Measurements from ENCODE around the gene NR4A3. TPM values are rescaled to one million over a fixed set of nuclear protein-coding genes. Genes with fewer than 3 reads are reported as not detected.

The NR4A3 gene
- polyA plus RNA-seq, 1 of the 3 experiments (the other 2 are of a cell fraction): 1.3 TPM

DNA sequence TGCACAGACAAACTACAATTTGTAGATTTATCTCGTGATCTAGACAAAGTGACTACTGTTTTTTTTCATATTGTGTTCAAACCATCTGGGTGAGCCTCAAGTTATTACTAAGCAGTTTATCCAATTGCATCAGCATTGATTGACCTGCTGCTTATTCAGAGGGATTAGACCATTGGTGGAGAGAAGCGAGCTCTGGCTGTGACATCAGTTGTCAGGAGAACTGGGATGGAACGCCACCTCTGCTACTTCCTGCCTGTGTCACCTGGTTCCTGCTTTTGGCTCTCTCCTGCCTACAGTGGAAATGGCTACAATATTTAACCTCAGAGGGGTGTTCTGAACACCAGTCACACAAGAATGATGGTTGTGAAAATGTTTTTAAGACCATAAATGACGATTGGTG is 12.1 kb downstream of the NR4A3 start:
- ChIA-PET POLR2A (no interaction called here), CTCF (no interaction called here)
- Histone ChIP-seq H3K27ac (ENCODE audit: low read depth in 2 of 2, low read length in 1 of 2) (no peak overlapping the region), H3K27me3 (ENCODE audit: insufficient read depth) (no peaks in the 10 kb centered on the region), H3F3A (replicated peaks; ENCODE audit: insufficient read depth) (no peaks in the 10 kb centered on the region), H3K4me1 (ENCODE audit: control insufficient read depth in 1 of 2, insufficient read depth in 2 of 2, low read depth in 1 of 2, low read length in 1 of 2) (peaks cover 0 to 8% of the 10 kb centered on the region in 2 experiments; a peak in 2 of 4 replicates), H3K9ac (no peak overlapping the region), H3K79me2 (ENCODE audit: insufficient read depth) (no peaks in the 10 kb centered on the region), H3K4me3 (ENCODE audit: low read depth in 2 of 2, low read length in 1 of 2) (no peak overlapping the region), H3K36me3 (replicated peaks in 1 of 2; ENCODE audit: control insufficient read depth in 1 of 2, insufficient read depth in 2 of 2, low read length in 1 of 2) (peaks cover 0 to 6% of the 10 kb centered on the region in 2 experiments), H2AFZ (ENCODE audit: low read depth) (no peak overlapping the region), H3K9me2 (no peaks in the 10 kb centered on the region), H4K20me1 (ENCODE audit: insufficient read depth) (no peaks in the 10 kb centered on the region), H3K4me2 (no peak overlapping the region), H3K9me3 (no peaks in the 10 kb centered on the region)
- 85% methylated on average over 4 of the region's 4 CpGs for WGBS (ENCODE audit: low lambda C conversion rate)
- no peak for DNase-seq
- TF ChIP-seq NRF1 (IDR thresholded peaks at IDR 0.05; ENCODE audit: low read depth, low read length) (no peak), JUND (IDR thresholded peaks at IDR 0.05) (no peak), POLR2AphosphoS5 (IDR thresholded peaks at IDR 0.05; ENCODE audit: low read depth, low read length) (no peak), GABPA (IDR thresholded peaks at IDR 0.05; ENCODE audit: low read depth) (no peak), NFIC (IDR thresholded peaks at IDR 0.05; ENCODE audit: borderline replicate concordance) (no peak), MXI1 (IDR thresholded peaks at IDR 0.05; ENCODE audit: low read depth, low read length) (no peak)

DNA sequence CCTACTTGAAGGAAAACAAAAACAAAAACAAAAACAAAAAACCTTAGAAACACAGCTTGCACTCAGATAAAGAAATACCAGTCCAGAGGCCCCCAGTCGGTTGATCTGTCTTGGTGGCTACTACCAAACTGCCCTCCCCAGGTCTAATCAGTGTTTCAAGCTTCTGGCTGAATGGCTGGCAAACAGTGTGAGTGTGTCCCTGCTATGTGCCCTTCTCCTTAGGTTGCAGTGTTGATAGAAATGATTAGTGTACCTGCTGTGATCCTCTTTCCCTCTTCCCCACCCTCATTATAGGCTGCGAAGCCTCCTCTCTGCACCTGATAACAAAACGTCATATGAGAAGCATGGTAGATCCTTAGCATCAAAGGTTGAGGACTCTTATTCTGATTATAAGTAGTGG is 12.8 kb downstream of the NR4A3 start:
- POLR2A ChIA-PET: no interaction called here

DNA sequence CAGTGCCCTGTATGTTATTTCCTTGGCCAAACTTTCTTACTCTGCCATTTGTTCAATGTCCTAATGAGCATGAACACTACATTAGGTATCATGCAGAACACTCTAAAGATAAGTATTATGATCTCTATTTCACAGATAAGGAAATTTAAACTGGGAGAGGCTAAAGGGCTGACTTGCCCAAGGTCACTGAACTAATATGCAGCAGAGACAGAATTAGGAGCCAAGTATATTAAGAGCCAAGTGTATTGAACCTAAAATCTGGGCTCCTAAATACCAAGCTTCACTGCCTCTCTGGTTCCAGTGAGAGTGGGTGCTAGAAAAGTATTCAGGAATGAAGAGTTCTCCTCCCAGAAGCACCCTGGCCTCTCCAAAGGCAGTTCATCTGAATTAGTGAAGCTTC is 13.5 kb downstream of the NR4A3 start:
- Histone ChIP-seq H3K27ac (ENCODE audit: low read depth in 2 of 2, low read length in 1 of 2) (no peak overlapping the region), H3K9me3 (no peaks in the 10 kb centered on the region), H3K36me3 (replicated peaks in 1 of 2; ENCODE audit: control insufficient read depth in 1 of 2, insufficient read depth in 2 of 2, low read length in 1 of 2) (peaks cover 0 to 6% of the 10 kb centered on the region in 2 experiments), H3K4me3 (ENCODE audit: low read depth in 2 of 2, low read length in 1 of 2) (no peak overlapping the region), H4K20me1 (ENCODE audit: insufficient read depth) (no peaks in the 10 kb centered on the region), H3F3A (replicated peaks; ENCODE audit: insufficient read depth) (no peaks in the 10 kb centered on the region), H2AFZ (ENCODE audit: low read depth) (no peak overlapping the region), H3K79me2 (ENCODE audit: insufficient read depth) (no peaks in the 10 kb centered on the region), H3K27me3 (ENCODE audit: insufficient read depth) (no peaks in the 10 kb centered on the region), H3K4me2 (no peak overlapping the region), H3K9ac (no peak overlapping the region), H3K9me2 (no peaks in the 10 kb centered on the region), H3K4me1 (ENCODE audit: control insufficient read depth in 1 of 2, insufficient read depth in 2 of 2, low read depth in 1 of 2, low read length in 1 of 2) (peaks cover 0 to 8% of the 10 kb centered on the region in 2 experiments; a peak in 2 of 4 replicates)
- no peak for DNase-seq
- TF ChIP-seq ELF1 (IDR thresholded peaks at IDR 0.05): no peak
- TF ChIP-seq PBX3 (IDR thresholded peaks at IDR 0.05): no peak
- TF ChIP-seq JUND (IDR thresholded peaks at IDR 0.05): no peak
- TF ChIP-seq SIN3A (IDR thresholded peaks at IDR 0.05; ENCODE audit: borderline replicate concordance, low read depth, low read length): no peak
- TF ChIP-seq GATA2 (CRISPR knock-in tag; IDR thresholded peaks at IDR 0.05): no peak
- no peak for TF ChIP-seq CHD2 (IDR thresholded peaks at IDR 0.05; ENCODE audit: low read length, partially characterized antibody)
- TF ChIP-seq, protein P1, sequence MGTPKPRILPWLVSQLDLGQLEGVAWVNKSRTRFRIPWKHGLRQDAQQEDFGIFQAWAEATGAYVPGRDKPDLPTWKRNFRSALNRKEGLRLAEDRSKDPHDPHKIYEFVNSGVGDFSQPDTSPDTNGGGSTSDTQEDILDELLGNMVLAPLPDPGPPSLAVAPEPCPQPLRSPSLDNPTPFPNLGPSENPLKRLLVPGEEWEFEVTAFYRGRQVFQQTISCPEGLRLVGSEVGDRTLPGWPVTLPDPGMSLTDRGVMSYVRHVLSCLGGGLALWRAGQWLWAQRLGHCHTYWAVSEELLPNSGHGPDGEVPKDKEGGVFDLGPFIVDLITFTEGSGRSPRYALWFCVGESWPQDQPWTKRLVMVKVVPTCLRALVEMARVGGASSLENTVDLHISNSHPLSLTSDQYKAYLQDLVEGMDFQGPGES (IDR thresholded peaks at IDR 0.05; ENCODE audit: low read depth, low read length): no peak
- TF ChIP-seq GABPA (IDR thresholded peaks at IDR 0.05; ENCODE audit: low read depth): no peak
- TF ChIP-seq, protein P2, sequence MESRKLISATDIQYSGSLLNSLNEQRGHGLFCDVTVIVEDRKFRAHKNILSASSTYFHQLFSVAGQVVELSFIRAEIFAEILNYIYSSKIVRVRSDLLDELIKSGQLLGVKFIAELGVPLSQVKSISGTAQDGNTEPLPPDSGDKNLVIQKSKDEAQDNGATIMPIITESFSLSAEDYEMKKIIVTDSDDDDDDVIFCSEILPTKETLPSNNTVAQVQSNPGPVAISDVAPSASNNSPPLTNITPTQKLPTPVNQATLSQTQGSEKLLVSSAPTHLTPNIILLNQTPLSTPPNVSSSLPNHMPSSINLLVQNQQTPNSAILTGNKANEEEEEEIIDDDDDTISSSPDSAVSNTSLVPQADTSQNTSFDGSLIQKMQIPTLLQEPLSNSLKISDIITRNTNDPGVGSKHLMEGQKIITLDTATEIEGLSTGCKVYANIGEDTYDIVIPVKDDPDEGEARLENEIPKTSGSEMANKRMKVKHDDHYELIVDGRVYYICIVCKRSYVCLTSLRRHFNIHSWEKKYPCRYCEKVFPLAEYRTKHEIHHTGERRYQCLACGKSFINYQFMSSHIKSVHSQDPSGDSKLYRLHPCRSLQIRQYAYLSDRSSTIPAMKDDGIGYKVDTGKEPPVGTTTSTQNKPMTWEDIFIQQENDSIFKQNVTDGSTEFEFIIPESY (IDR thresholded peaks at IDR 0.05; ENCODE audit: borderline replicate concordance, low read depth): no peak
- TF ChIP-seq TAF1 (IDR thresholded peaks at IDR 0.05; ENCODE audit: borderline replicate concordance, low read depth, low read length): no peak
- no peak for TF ChIP-seq MXI1 (IDR thresholded peaks at IDR 0.05; ENCODE audit: low read depth, low read length)
- TF ChIP-seq USF2 (IDR thresholded peaks at IDR 0.05; ENCODE audit: borderline replicate concordance, low read depth, low read length): no peak
- TF ChIP-seq EZH2phosphoT487 (IDR thresholded peaks at IDR 0.05; ENCODE audit: borderline replicate concordance, low read depth): no peak
- ChIA-PET CTCF (interaction anchor here (1.2 kb wide), 1 partner anchor 71 kb away, joined by 3 read pairs; the partner anchor contains the start of gene STX17), POLR2A (interaction anchor here (0.5 kb wide), 1 partner anchor 62 kb away, joined by 3 read pairs; no protein-coding TSS in a partner anchor)

More for the DNA sequence above, 12.8 kb downstream of the NR4A3 start:
- Histone ChIP-seq H3K9ac (no peak overlapping the region), H3K4me1 (ENCODE audit: control insufficient read depth in 1 of 2, insufficient read depth in 2 of 2, low read depth in 1 of 2, low read length in 1 of 2) (peaks cover 0 to 8% of the 10 kb centered on the region in 2 experiments; a peak in 2 of 4 replicates), H3F3A (replicated peaks; ENCODE audit: insufficient read depth) (no peaks in the 10 kb centered on the region), H3K4me2 (no peak overlapping the region), H3K27me3 (ENCODE audit: insufficient read depth) (no peaks in the 10 kb centered on the region), H4K20me1 (ENCODE audit: insufficient read depth) (no peaks in the 10 kb centered on the region), H3K79me2 (ENCODE audit: insufficient read depth) (no peaks in the 10 kb centered on the region), H3K9me2 (no peaks in the 10 kb centered on the region), H2AFZ (ENCODE audit: low read depth) (no peak overlapping the region), H3K9me3 (no peaks in the 10 kb centered on the region), H3K4me3 (ENCODE audit: low read depth in 2 of 2, low read length in 1 of 2) (no peak overlapping the region), H3K36me3 (replicated peaks in 1 of 2; ENCODE audit: control insufficient read depth in 1 of 2, insufficient read depth in 2 of 2, low read length in 1 of 2) (peaks cover 0 to 6% of the 10 kb centered on the region in 2 experiments), H3K27ac (ENCODE audit: low read depth in 2 of 2, low read length in 1 of 2) (no peak overlapping the region)
- 78% methylated on average over 3 of the region's 3 CpGs for WGBS (ENCODE audit: low lambda C conversion rate)
- DNase-seq: no peak
- CTCF ChIA-PET: no interaction called here
- TF ChIP-seq GABPA (IDR thresholded peaks at IDR 0.05; ENCODE audit: low read depth) (no peak), EZH2phosphoT487 (IDR thresholded peaks at IDR 0.05; ENCODE audit: borderline replicate concordance, low read depth) (no peak), RXRA (IDR thresholded peaks at IDR 0.05; ENCODE audit: borderline replicate concordance, low read depth) (no peak), RCOR1 (IDR thresholded peaks at IDR 0.05; ENCODE audit: low read length) (no peak), RFX5 (IDR thresholded peaks at IDR 0.05; ENCODE audit: low read length) (no peak), FOXM1 (IDR thresholded peaks at IDR 0.05; ENCODE audit: low read depth) (no peak)
